Osteoblast (primary cell): Measurements from ENCODE around the gene MACF1. TPM values are rescaled to one million over a fixed set of nuclear protein-coding genes. Genes with fewer than 3 reads are reported as not detected.
A peak's percentile ranks its signal among the peaks of the same experiment; 100 is the strongest.

Experiments used
- DNase-seq: peaks from one replicate; pipeline ENCODE4 v3.0.0; 2011; ENCODE audit warnings: low spot score, mixed read lengths; ENCODE audit not compliant: insufficient read length; ENCODE audit errors: missing footprints
- H2AFZ ChIP-seq: 2 replicates; pipeline ENCODE4 v1.6.0; 2011; ENCODE audit warnings: mild to moderate bottlenecking, low read length
- H3K27ac ChIP-seq: 2 replicates; pipeline ENCODE4 v1.5.1; 2011; ENCODE audit warnings: mild to moderate bottlenecking, low read depth, low read length, moderate library complexity
- H3K27me3 ChIP-seq: 2 replicates; pipeline ENCODE4 v1.6.0; 2012; ENCODE audit warnings: mild to moderate bottlenecking, control low read depth, inconsistent platforms, low read length, moderate library complexity; ENCODE audit not compliant: insufficient read depth
- H3K36me3 ChIP-seq: 2 replicates; pipeline ENCODE4 v1.5.1; 2011; ENCODE audit warnings: mild to moderate bottlenecking, low read length, control low read depth, moderate library complexity; ENCODE audit not compliant: insufficient read depth
- H3K4me1 ChIP-seq: 2 replicates; pipeline ENCODE4 v1.5.1; 2011; ENCODE audit warnings: mild to moderate bottlenecking, low read length, control low read depth, moderate library complexity; ENCODE audit not compliant: insufficient read depth
- H3K4me2 ChIP-seq: 2 replicates; pipeline ENCODE4 v1.6.0; 2011; ENCODE audit warnings: mild to moderate bottlenecking, low read length; ENCODE audit not compliant: insufficient read depth
- H3K4me3 ChIP-seq: fragments of 200-600 bp; sonication (generic); 3 replicates; pipeline ENCODE4 v1.5.1; 2012; ENCODE audit warnings: mild to moderate bottlenecking, low read length, inconsistent platforms; ENCODE audit not compliant: insufficient read depth
- H3K79me2 ChIP-seq: 2 replicates; pipeline ENCODE4 v1.6.0; 2012; ENCODE audit warnings: mild to moderate bottlenecking, low read length, control low read depth, inconsistent platforms; ENCODE audit not compliant: insufficient read depth
- H3K9me3 ChIP-seq: 2 replicates; pipeline ENCODE4 v1.5.1; 2011; ENCODE audit warnings: low read depth, low read length, control low read depth
- H4K20me1 ChIP-seq: 2 replicates; pipeline ENCODE4 v1.6.0; 2012; ENCODE audit warnings: mild to moderate bottlenecking, low read length, control low read depth; ENCODE audit not compliant: insufficient read depth
- total RNA-seq: library from RNA; depleted of rRNA; stranded (reverse); fragments of >200 nt; gene quantifications from 2 replicates; pipeline ENCODE4 v1.2.3, GENCODE V29; 2012
- TF ChIP-seq, protein P1 (sequence below): IDR thresholded peaks from 2 replicates; pipeline ENCODE4 v1.5.1; 2011; ENCODE audit warnings: mild to moderate bottlenecking, low read depth, low read length, moderate library complexity; ENCODE audit errors: extremely low read depth

MACF1 gene
- total RNA-seq, 1 donor = 424 TPM

- Histone ChIP-seq H3K27ac (no peak overlapping the region), H3K4me2 (no peak overlapping the region), H3K9me3 (no peaks in the 10 kb centered on the region), H3K4me3 (no peak overlapping the region), H3K79me2 (no peaks in the 10 kb centered on the region), H4K20me1 (no peaks in the 10 kb centered on the region), H2AFZ (no peak overlapping the region), H3K27me3 (no peaks in the 10 kb centered on the region), H3K36me3 (peaks cover 64% of the 10 kb centered on the region), H3K4me1 (no peaks in the 10 kb centered on the region)
- DNase-seq = no peak
- TF ChIP-seq, protein P1, sequence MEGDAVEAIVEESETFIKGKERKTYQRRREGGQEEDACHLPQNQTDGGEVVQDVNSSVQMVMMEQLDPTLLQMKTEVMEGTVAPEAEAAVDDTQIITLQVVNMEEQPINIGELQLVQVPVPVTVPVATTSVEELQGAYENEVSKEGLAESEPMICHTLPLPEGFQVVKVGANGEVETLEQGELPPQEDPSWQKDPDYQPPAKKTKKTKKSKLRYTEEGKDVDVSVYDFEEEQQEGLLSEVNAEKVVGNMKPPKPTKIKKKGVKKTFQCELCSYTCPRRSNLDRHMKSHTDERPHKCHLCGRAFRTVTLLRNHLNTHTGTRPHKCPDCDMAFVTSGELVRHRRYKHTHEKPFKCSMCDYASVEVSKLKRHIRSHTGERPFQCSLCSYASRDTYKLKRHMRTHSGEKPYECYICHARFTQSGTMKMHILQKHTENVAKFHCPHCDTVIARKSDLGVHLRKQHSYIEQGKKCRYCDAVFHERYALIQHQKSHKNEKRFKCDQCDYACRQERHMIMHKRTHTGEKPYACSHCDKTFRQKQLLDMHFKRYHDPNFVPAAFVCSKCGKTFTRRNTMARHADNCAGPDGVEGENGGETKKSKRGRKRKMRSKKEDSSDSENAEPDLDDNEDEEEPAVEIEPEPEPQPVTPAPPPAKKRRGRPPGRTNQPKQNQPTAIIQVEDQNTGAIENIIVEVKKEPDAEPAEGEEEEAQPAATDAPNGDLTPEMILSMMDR = no peak
These were observed 154.6 kb downstream of the MACF1 start for GRCh38 chr1:39359028-39359570.

DNA sequence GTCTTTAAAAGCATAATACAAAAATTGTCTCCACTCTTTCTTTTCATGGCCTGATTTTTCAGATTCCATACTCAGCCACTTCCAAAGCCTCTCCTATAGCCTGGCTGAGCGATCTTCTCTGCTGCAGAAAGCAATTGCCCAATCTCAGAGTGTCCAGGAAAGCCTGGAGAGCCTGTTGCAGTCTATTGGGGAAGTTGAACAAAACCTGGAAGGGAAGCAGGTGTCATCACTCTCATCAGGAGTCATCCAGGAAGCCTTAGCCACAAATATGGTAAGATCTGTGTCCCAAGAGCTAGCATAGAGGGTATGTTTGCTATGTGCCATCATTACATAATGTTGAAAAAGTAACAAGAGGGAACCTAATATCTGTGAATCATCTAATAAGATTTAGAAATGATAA lies 156.2 kb downstream of the MACF1 start:
- H3K79me2 ChIP-seq = no peaks in the 10 kb centered on the region
- no peak overlapping the region for H3K4me2 ChIP-seq
- no peaks in the 10 kb centered on the region for H3K9me3 ChIP-seq
- H3K4me1 ChIP-seq = no peaks in the 10 kb centered on the region
- no peak overlapping the region for H2AFZ ChIP-seq
- DNase-seq = no peak
- TF ChIP-seq, protein P1 = no peak
- peaks cover 50% of the 10 kb centered on the region for H3K36me3 ChIP-seq
- H3K27ac ChIP-seq = no peak overlapping the region
- H3K4me3 ChIP-seq = no peak overlapping the region
- H3K27me3 ChIP-seq = no peaks in the 10 kb centered on the region
- H4K20me1 ChIP-seq = no peaks in the 10 kb centered on the region

DNA sequence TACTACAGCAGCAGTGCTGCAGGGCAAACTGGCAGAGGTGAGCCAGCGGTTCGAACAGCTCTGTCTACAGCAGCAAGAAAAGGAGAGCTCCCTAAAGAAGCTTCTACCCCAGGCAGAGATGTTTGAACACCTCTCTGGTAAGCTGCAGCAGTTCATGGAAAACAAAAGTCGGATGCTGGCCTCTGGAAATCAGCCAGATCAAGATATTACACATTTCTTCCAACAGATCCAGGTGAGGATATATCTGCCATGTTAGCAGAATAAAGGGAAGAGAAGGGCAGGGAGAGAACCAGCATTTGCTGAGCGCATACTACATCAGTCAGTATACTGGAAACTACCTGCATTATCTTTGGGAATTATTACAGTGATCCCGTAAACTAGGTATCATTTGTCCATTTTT lies 157.0 kb downstream of the MACF1 start:
- no peaks in the 10 kb centered on the region for H3K4me1 ChIP-seq
- H3K4me2 ChIP-seq = no peak overlapping the region
- no peak overlapping the region for H2AFZ ChIP-seq
- no peak overlapping the region for H3K4me3 ChIP-seq
- TF ChIP-seq, protein P1 = no peak
- peaks cover 52% of the 10 kb centered on the region for H3K36me3 ChIP-seq
- DNase-seq = peak; percentile 17
- no peaks in the 10 kb centered on the region for H3K79me2 ChIP-seq
- H3K27me3 ChIP-seq = no peaks in the 10 kb centered on the region
- no peak overlapping the region for H3K27ac ChIP-seq
- no peaks in the 10 kb centered on the region for H3K9me3 ChIP-seq
- H4K20me1 ChIP-seq = no peaks in the 10 kb centered on the region

DNA sequence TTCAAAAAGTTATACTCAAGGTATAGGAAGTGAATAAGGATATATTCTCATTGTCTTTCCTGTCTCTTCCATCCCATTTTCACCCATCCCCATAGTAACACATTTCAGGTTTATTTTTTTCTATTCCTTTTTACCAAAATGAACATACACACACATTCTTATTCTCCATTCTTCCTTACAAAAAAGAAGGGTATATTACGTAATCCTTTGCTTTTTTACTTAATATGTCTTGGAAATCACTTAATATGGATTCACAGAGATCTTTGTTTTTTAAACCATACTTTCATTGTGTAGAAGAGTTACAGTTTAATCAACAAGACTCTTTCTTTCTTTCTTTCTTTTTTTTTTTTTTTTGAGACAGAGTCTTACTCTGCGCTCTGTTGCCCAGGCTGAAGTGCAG lies 158.8 kb downstream of the MACF1 start:
- H3K9me3 ChIP-seq = no peaks in the 10 kb centered on the region
- H3K79me2 ChIP-seq = no peaks in the 10 kb centered on the region
- H3K4me2 ChIP-seq = no peak overlapping the region
- H4K20me1 ChIP-seq = no peaks in the 10 kb centered on the region
- DNase-seq = no peak
- no peak overlapping the region for H3K27ac ChIP-seq
- H3K27me3 ChIP-seq = no peaks in the 10 kb centered on the region
- TF ChIP-seq, protein P1 = no peak
- peaks cover 47% of the 10 kb centered on the region for H3K36me3 ChIP-seq
- H3K4me1 ChIP-seq = no peaks in the 10 kb centered on the region
- H3K4me3 ChIP-seq = no peak overlapping the region
- no peak overlapping the region for H2AFZ ChIP-seq
